Neural cell (in vitro differentiated cells): ENCODE data around the gene ADARB2.

Experiments
- EP300 ChIP-seq: fragments of 450-650 bp; conservative IDR thresholded peaks from 2 replicates; pipeline ENCODE4 v1.6.1; 2014; ENCODE audit warnings: antibody characterized with exemption, mild to moderate bottlenecking, moderate library complexity; ENCODE audit not compliant: poor library complexity, severe bottlenecking
- EZH2 ChIP-seq: fragments of 200-600, 300-800 bp; shearing (Covaris generic), sonication (generic); IDR thresholded peaks from 2 replicates; pipeline ENCODE4 v1.6.1; 2014; ENCODE audit warnings: antibody characterized with exemption, low read length, borderline replicate concordance, mild to moderate bottlenecking; ENCODE audit not compliant: insufficient read depth, poor library complexity, severe bottlenecking
- MXI1 ChIP-seq: fragments of 450-650 bp; conservative IDR thresholded peaks from 2 replicates; pipeline ENCODE4 v1.6.1; 2014; ENCODE audit warnings: antibody characterized with exemption, mild to moderate bottlenecking; ENCODE audit not compliant: poor library complexity, severe bottlenecking
- RAD21 ChIP-seq: fragments of 450-650 bp; conservative IDR thresholded peaks from 2 replicates; pipeline ENCODE4 v1.6.1; 2014; ENCODE audit warnings: antibody characterized with exemption, mild to moderate bottlenecking, moderate library complexity
- SMC3 ChIP-seq: fragments of 450-650 bp; conservative IDR thresholded peaks from 2 replicates; pipeline ENCODE4 v1.6.1; 2014; ENCODE audit warnings: antibody characterized with exemption, mild to moderate bottlenecking, moderate library complexity; ENCODE audit not compliant: poor library complexity
- TAF1 ChIP-seq: IDR thresholded peaks from 2 replicates; pipeline ENCODE4 v1.6.1; 2012; ENCODE audit warnings: low read depth
- TF ChIP-seq, protein P1 (sequence below): fragments of 450-650 bp; IDR thresholded peaks from 2 replicates; pipeline ENCODE4 v1.5.1; 2014; ENCODE audit warnings: antibody characterized with exemption, mild to moderate bottlenecking, moderate library complexity; ENCODE audit not compliant: poor library complexity, severe bottlenecking
- TF ChIP-seq, protein P2 (sequence below): IDR thresholded peaks from 2 replicates; pipeline ENCODE4 v1.6.1; 2012; ENCODE audit warnings: borderline replicate concordance

DNA sequence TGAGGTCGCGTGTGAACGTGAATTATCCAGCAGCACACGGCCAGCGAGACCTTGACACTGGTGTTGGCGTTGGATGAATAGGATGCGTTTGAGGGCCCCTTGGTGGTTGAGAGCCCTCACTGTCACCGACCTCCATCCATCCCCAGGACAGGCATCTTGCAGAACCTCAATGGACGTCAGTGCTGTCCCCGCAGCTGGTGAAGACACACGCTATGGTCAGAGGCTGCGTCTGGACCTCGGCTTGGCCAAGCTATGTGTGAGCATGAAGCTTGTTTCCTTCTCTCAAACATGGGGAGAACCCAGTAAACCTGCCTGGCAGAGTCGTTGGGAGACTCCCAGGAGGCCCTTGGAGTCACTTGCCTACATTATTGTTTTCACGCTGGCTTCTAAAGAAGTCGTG, 229.2 kb downstream of the ADARB2 start:
- TF ChIP-seq, protein P1, sequence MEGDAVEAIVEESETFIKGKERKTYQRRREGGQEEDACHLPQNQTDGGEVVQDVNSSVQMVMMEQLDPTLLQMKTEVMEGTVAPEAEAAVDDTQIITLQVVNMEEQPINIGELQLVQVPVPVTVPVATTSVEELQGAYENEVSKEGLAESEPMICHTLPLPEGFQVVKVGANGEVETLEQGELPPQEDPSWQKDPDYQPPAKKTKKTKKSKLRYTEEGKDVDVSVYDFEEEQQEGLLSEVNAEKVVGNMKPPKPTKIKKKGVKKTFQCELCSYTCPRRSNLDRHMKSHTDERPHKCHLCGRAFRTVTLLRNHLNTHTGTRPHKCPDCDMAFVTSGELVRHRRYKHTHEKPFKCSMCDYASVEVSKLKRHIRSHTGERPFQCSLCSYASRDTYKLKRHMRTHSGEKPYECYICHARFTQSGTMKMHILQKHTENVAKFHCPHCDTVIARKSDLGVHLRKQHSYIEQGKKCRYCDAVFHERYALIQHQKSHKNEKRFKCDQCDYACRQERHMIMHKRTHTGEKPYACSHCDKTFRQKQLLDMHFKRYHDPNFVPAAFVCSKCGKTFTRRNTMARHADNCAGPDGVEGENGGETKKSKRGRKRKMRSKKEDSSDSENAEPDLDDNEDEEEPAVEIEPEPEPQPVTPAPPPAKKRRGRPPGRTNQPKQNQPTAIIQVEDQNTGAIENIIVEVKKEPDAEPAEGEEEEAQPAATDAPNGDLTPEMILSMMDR, result no peak
- no peak for TF ChIP-seq EP300
- TF ChIP-seq EZH2, result no peak
- TF ChIP-seq RAD21, result no peak
- no peak for TF ChIP-seq SMC3
- TF ChIP-seq, protein P2, sequence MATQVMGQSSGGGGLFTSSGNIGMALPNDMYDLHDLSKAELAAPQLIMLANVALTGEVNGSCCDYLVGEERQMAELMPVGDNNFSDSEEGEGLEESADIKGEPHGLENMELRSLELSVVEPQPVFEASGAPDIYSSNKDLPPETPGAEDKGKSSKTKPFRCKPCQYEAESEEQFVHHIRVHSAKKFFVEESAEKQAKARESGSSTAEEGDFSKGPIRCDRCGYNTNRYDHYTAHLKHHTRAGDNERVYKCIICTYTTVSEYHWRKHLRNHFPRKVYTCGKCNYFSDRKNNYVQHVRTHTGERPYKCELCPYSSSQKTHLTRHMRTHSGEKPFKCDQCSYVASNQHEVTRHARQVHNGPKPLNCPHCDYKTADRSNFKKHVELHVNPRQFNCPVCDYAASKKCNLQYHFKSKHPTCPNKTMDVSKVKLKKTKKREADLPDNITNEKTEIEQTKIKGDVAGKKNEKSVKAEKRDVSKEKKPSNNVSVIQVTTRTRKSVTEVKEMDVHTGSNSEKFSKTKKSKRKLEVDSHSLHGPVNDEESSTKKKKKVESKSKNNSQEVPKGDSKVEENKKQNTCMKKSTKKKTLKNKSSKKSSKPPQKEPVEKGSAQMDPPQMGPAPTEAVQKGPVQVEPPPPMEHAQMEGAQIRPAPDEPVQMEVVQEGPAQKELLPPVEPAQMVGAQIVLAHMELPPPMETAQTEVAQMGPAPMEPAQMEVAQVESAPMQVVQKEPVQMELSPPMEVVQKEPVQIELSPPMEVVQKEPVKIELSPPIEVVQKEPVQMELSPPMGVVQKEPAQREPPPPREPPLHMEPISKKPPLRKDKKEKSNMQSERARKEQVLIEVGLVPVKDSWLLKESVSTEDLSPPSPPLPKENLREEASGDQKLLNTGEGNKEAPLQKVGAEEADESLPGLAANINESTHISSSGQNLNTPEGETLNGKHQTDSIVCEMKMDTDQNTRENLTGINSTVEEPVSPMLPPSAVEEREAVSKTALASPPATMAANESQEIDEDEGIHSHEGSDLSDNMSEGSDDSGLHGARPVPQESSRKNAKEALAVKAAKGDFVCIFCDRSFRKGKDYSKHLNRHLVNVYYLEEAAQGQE, result no peak
- TF ChIP-seq MXI1, result no peak
- TF ChIP-seq TAF1, result no peak
